DND-41 (cell line): ENCODE data around the gene C1orf21.

Experiments
- CTCF ChIP-seq: IDR thresholded peaks from 2 replicates; pipeline ENCODE4 v1.5.1; 2012; ENCODE audit warnings: borderline replicate concordance, low read length, moderate library complexity, mild to moderate bottlenecking; ENCODE audit not compliant: poor library complexity, severe bottlenecking; ENCODE audit errors: extremely low read depth
- EZH2 ChIP-seq: IDR thresholded peaks from 3 replicates; pipeline ENCODE4 v1.6.1; 2012; ENCODE audit warnings: borderline replicate concordance, low read depth, mild to moderate bottlenecking, moderate library complexity, low read length, inconsistent platforms; ENCODE audit not compliant: severe bottlenecking

GRCh38 chr1:184541537-184542152 is 154.8 kb downstream of the C1orf21 start:
- no peak for TF ChIP-seq CTCF
- TF ChIP-seq EZH2, result no peak
